GM12878 (cell line): ENCODE measurements around the gene RNU6-1. TPM values are rescaled to one million over a fixed set of nuclear protein-coding genes. Genes with fewer than 3 reads are reported as not detected.

Experiments
- ATAC-seq: fragments of 200-7000 bp; cut with Tn5 transposase; 3 replicates; pipeline ENCODE4 v1.9.1; 2020; ENCODE audit warnings: mild to moderate bottlenecking, moderate library complexity
- BruUV-seq: library from RNA; stranded (reverse); fragments of 400-500 nt; replicated peaks from 2 replicates; lab custom pipeline; 2021; lab: Mats Ljungman, UMichigan
- CTCF ChIA-PET: fragments of 300-600 bp; sonication (Branson Sonifier 250); formaldehyde crosslinking; extraction: SDS; loops from one replicate; lab custom pipeline; 2021; ENCODE audit warnings: inconsistent platforms; lab: Yijun Ruan, JAX
- POLR2A ChIA-PET: fragments of 350-600 bp; formaldehyde crosslinking; extraction: SDS; loops from one replicate; lab custom pipeline; 2021; ENCODE audit warnings: inconsistent platforms; lab: Charles Lee
- RAD21 ChIA-PET: fragments of 300-600 bp; sonication (Branson Sonifier 250); formaldehyde crosslinking; loops from one replicate; lab custom pipeline; 2023; ENCODE audit warnings: antibody characterized with exemption; ENCODE audit not compliant: unreplicated experiment; lab: Charles Lee
- SMC1A ChIA-PET: fragments of 300-600 bp; sonication (Branson Sonifier 250); formaldehyde crosslinking; loops from one replicate; lab custom pipeline; 2023; ENCODE audit not compliant: unreplicated experiment, uncharacterized antibody; lab: Charles Lee
- DNase-seq: peaks from one replicate; pipeline ENCODE4 v3.0.0-alpha.2; 2011; ENCODE audit warnings: low read depth, low spot score
- FAIRE-seq: peaks from 3 replicates; lab custom pipeline; 2011; peaks lifted over from hg19 to GRCh38; lab: Jason Lieb, UNC
- H2AFZ ChIP-seq: 2 replicates; pipeline ENCODE4 v1.6.0; 2011; ENCODE audit warnings: low read depth, low read length, control low read depth; ENCODE audit not compliant: control insufficient read depth
- H3K27ac ChIP-seq: 2 replicates; pipeline ENCODE4 v1.5.1; 2011; ENCODE audit warnings: control low read depth; ENCODE audit not compliant: control insufficient read depth, insufficient read depth
- H3K27me3 ChIP-seq, 2 experiments: replicated peaks in 1 of 2; 2 replicates each; pipeline versions ENCODE4 v1.6.0 to v1.6.1; 2011; ENCODE audit warnings: low read length in 1 of 2; ENCODE audit not compliant: control insufficient read depth in 2 of 2, insufficient read depth in 2 of 2
- H3K36me3 ChIP-seq, 2 experiments: 2 replicates each; pipeline ENCODE4 v1.5.1; 2011; ENCODE audit warnings: low read length in 1 of 2; ENCODE audit not compliant: control insufficient read depth in 2 of 2, insufficient read depth in 2 of 2
- H3K4me1 ChIP-seq: 2 replicates; pipeline ENCODE4 v1.6.1; 2011; ENCODE audit warnings: mild to moderate bottlenecking, low read length, moderate library complexity, mixed read lengths; ENCODE audit not compliant: control insufficient read depth, insufficient read depth
- H3K4me2 ChIP-seq: 2 replicates; pipeline ENCODE4 v1.6.0; 2011; ENCODE audit warnings: control low read depth; ENCODE audit not compliant: control insufficient read depth, insufficient read depth
- H3K4me3 ChIP-seq: fragments of 200-600 bp; sonication (generic); 2 replicates; pipeline ENCODE4 v1.5.1; 2016
- H3K79me2 ChIP-seq: 2 replicates; pipeline ENCODE4 v1.6.0; 2011; ENCODE audit warnings: low read length; ENCODE audit not compliant: control insufficient read depth, insufficient read depth
- H3K9ac ChIP-seq: 2 replicates; pipeline ENCODE4 v1.8.0; 2011; ENCODE audit warnings: low read length, control low read depth, mixed read lengths; ENCODE audit not compliant: control insufficient read depth, insufficient read depth
- H3K9me3 ChIP-seq: replicated peaks from 3 replicates; pipeline ENCODE4 v1.5.1; 2011; ENCODE audit warnings: mild to moderate bottlenecking, low read length; ENCODE audit not compliant: control insufficient read depth, insufficient read depth
- H4K20me1 ChIP-seq: 2 replicates; pipeline ENCODE4 v1.6.0; 2011; ENCODE audit not compliant: control insufficient read depth, insufficient read depth
- HDAC6 ChIP-seq: fragments of 200-600 bp; sonication (generic); IDR thresholded peaks from one replicate; pipeline ENCODE4 v1.8.0; 2017; ENCODE audit warnings: antibody characterized with exemption; ENCODE audit not compliant: unreplicated experiment
- RAD21 ChIP-seq: IDR thresholded peaks from 2 replicates; pipeline ENCODE4 v1.6.1; 2011; ENCODE audit warnings: mild to moderate bottlenecking, low read depth, low read length, moderate library complexity; ENCODE audit not compliant: insufficient read depth
- WGBS: methylation state at CpG from one replicate; pipeline ENCODE4 v1.1.6; 2016; ENCODE audit warnings: low lambda C conversion rate; ENCODE audit not compliant: insufficient replicate concordance, insufficient coverage; ENCODE audit errors: missing lambda C conversion rate; 5-methylcytosine and 5-hydroxymethylcytosine counted together
- in situ Hi-C: fragments of 300-500 bp; cut with MboI; formaldehyde crosslinking; loops from 9 replicates; pipeline ENCODE4 v1.14.3; 2018; ENCODE audit warnings: mixed read lengths
- intact Hi-C: fragments of 100-400 bp; cut with micrococcal nuclease; formaldehyde crosslinking; loops from one replicate; pipeline ENCODE4 v1.14.2; 2022; ENCODE audit not compliant: unreplicated experiment
- polyA plus RNA-seq, 11 experiments: library from polyadenylated mRNA; depleted of rRNA in 4 of 11; unstranded in 6 of 11; stranded (reverse) in 5 of 11; fragments of >200 nt; fragmentation: Nextera tagmentation in 4 of 11; fragmentation: Illumina TruSeq in 1 of 11; extraction: Ambion mirVana in 4 of 11; extraction: Trizol in 1 of 11; gene quantifications; 1 replicate in 1 of 11; 2 replicates in 10 of 11; pipeline versions ENCODE4 v1.2.1 to v1.2.3, GENCODE V29; 2011 to 2016; ENCODE audit warnings: inconsistent platforms in 2 of 11, missing spikeins in 2 of 11, low read depth in 1 of 11
- total RNA-seq, 4 experiments: library from RNA; depleted of rRNA in 3 of 4; stranded (reverse); fragments of >200 nt in 3 of 4; fragmentation: Illumina TruSeq in 1 of 4; extraction: Trizol in 1 of 4; gene quantifications; 2 replicates each; pipeline versions ENCODE4 v1.2.1 to v1.2.3, GENCODE V29; 2013 to 2021
- TF ChIP-seq, protein P1 (sequence below), 3 experiments: IDR thresholded peaks in 2 of 3; conservative IDR thresholded peaks in 1 of 3; 2 replicates each; pipeline ENCODE4 v1.5.1; 2011; ENCODE audit warnings: low read depth in 3 of 3, low read length in 3 of 3, mild to moderate bottlenecking in 3 of 3, control low read depth in 2 of 3, moderate library complexity in 2 of 3, inconsistent platforms in 1 of 3, mixed read lengths in 1 of 3; ENCODE audit not compliant: control insufficient read depth in 2 of 3, insufficient read depth in 1 of 3; ENCODE audit errors: extremely low read depth in 1 of 3

RNU6-1 gene
- total and polyA plus RNA-seq, 10 of the 15 experiments (the other 5 are each of a cell fraction or from before 2014, with no cell fraction given) = not detected

GRCh38 chr15:67832031-67832551, 7.8 kb downstream of the RNU6-1 start:
- RAD21 ChIA-PET = interaction anchor here (0.9 to 2.7 kb wide), 14 partner anchors 9 to 886 kb away, joined by 3 to 22 read pairs (median 4); partner anchors contain the start of gene C15orf61
- Histone ChIP-seq H2AFZ (no peak overlapping the region), H3K4me1 (peaks cover 17% of the 10 kb centered on the region), H3K9me3 (no peaks in the 10 kb centered on the region; the same call in 1 of the 3 replicates), H4K20me1 (no peaks in the 10 kb centered on the region; the same call in 1 of the 2 replicates), H3K4me3 (no peak overlapping the region), H3K4me2 (no peak overlapping the region), H3K27me3 (peaks cover 29 to 42% of the 10 kb centered on the region in 2 experiments), H3K79me2 (no peaks in the 10 kb centered on the region), H3K27ac (no peak overlapping the region), H3K36me3 (no peaks in the 10 kb centered on the region), H3K9ac (no peak overlapping the region)
- CTCF ChIA-PET = interaction anchor here (0.6 to 2.8 kb wide), 25 partner anchors 13 to 885 kb away, joined by 3 to 40 read pairs (median 4); no protein-coding TSS in a partner anchor
- in situ Hi-C loops (no loop called here), intact Hi-C loops (loop anchor here (10.0 kb wide), 1 partner anchor 227 kb away; no protein-coding TSS in a partner anchor)
- SMC1A ChIA-PET = interaction anchor here (0.7 to 3.3 kb wide), 14 partner anchors 11 to 431 kb away, joined by 3 to 37 read pairs (median 4); no protein-coding TSS in a partner anchor
- 42% methylated on average over 9 of the region's 9 CpGs for WGBS
- BruUV-seq = no TSS peak
- ATAC-seq (no peak), FAIRE-seq (no peak), DNase-seq (no peak)
- POLR2A ChIA-PET = interaction anchor here (1.0 kb wide), 1 partner anchor 331 kb away, joined by 3 read pairs; no protein-coding TSS in a partner anchor
- TF ChIP-seq, protein P1, sequence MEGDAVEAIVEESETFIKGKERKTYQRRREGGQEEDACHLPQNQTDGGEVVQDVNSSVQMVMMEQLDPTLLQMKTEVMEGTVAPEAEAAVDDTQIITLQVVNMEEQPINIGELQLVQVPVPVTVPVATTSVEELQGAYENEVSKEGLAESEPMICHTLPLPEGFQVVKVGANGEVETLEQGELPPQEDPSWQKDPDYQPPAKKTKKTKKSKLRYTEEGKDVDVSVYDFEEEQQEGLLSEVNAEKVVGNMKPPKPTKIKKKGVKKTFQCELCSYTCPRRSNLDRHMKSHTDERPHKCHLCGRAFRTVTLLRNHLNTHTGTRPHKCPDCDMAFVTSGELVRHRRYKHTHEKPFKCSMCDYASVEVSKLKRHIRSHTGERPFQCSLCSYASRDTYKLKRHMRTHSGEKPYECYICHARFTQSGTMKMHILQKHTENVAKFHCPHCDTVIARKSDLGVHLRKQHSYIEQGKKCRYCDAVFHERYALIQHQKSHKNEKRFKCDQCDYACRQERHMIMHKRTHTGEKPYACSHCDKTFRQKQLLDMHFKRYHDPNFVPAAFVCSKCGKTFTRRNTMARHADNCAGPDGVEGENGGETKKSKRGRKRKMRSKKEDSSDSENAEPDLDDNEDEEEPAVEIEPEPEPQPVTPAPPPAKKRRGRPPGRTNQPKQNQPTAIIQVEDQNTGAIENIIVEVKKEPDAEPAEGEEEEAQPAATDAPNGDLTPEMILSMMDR (IDR thresholded peaks at IDR 0.05 in 2 of 3, conservative IDR thresholded peaks at IDR 0.05 in 1 of 3; ENCODE audit: control insufficient read depth in 2 of 3, extremely low read depth in 1 of 3, insufficient read depth in 1 of 3, low read depth in 3 of 3, low read length in 3 of 3) = peak; percentile 17 to 47 (median 45); a peak in 4 of 6 replicates
- TF ChIP-seq HDAC6 (no peak), RAD21 (peak; percentile 37; the same call in 1 of the 2 replicates)
